ENCODE data around the gene CRTC2. TPM values are rescaled to one million over a fixed set of nuclear protein-coding genes. Genes with fewer than 3 reads are reported as not detected.
A peak's percentile ranks its signal among the peaks of the same experiment; 100 is the strongest.
"Not testable (repeated sequence)": the region's sequence is repeated elsewhere in the genome, so short reads cannot be mapped to it uniquely, and the experiment has no call there.

Gene CRTC2, protein sequence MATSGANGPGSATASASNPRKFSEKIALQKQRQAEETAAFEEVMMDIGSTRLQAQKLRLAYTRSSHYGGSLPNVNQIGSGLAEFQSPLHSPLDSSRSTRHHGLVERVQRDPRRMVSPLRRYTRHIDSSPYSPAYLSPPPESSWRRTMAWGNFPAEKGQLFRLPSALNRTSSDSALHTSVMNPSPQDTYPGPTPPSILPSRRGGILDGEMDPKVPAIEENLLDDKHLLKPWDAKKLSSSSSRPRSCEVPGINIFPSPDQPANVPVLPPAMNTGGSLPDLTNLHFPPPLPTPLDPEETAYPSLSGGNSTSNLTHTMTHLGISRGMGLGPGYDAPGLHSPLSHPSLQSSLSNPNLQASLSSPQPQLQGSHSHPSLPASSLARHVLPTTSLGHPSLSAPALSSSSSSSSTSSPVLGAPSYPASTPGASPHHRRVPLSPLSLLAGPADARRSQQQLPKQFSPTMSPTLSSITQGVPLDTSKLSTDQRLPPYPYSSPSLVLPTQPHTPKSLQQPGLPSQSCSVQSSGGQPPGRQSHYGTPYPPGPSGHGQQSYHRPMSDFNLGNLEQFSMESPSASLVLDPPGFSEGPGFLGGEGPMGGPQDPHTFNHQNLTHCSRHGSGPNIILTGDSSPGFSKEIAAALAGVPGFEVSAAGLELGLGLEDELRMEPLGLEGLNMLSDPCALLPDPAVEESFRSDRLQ
- 100 to 1,000 TPM; 107 TPM for total RNA-seq

GRCh38 chr1:153958111-153958960 is at the start of gene CRTC2:
Gene CRTC2 (minus strand): TSS chr1:153958612. CDS start chr1:153958497, 115 bp downstream.
- ChIA-PET CTCF (interaction anchor here (1.3 to 6.0 kb wide), 3 partner anchors 9 to 29 kb away, joined by 5 to 51 read pairs (median 5); partner anchors contain the start of genes CREB3L4 and DENND4B), POLR2A (interaction anchor here (0.6 to 7.3 kb wide), 9 partner anchors 8 to 175 kb away, joined by 3 to 112 read pairs (median 11); partner anchors contain the start of genes CREB3L4, DENND4B, GATAD2B and JTB)
- no peaks in the 10 kb centered on the region for H3K27me3 Mint-ChIP-seq
- H3K4me3 Mint-ChIP-seq = peak within 1 kb of the TSS; percentile 96
- peak within 1 kb of the TSS; percentile 95 for H3K27ac Mint-ChIP-seq
- no peaks in the 10 kb centered on the region for H3K9me3 Mint-ChIP-seq
- peaks cover 60% of the 10 kb centered on the region for H3K4me1 Mint-ChIP-seq
- peak; percentile 99 for DNase-seq
- peaks cover 45% of the 10 kb centered on the region for H3K36me3 Mint-ChIP-seq (ENCODE audit: low read depth)

- Mint-ChIP-seq H3K9me3 (no peaks in the 10 kb centered on the region), H3K36me3 (ENCODE audit: low read depth) (no peaks in the 10 kb centered on the region), H3K4me1 (no peaks in the 10 kb centered on the region), H3K27ac (no peak overlapping the region), H3K4me3 (no peak overlapping the region), H3K27me3 (no peaks in the 10 kb centered on the region)
- DNase-seq = no peak
- ChIA-PET POLR2A (no interaction called here), CTCF (no interaction called here)
These were observed 47.7 kb upstream of the CRTC2 start for GRCh38 chr1:154006136-154006535.

DNA sequence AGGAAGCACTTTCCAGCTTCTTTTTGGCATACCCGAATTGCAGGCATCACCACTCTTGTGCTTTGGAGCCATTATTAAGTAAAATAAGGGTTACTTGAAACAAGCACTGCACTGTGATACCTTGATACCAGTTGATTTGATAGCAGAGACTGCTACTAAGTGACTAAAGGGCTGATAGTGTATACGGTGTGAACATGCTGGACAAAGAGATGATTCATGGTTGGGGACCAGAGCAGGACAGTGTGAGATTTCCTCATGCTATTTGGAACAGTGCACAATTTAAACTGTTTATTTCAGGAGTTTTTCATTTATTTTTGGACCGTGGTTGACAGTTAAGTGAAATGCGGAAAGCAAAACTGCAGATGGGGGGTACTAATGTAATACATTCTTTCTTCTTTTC is 42.0 kb upstream of the CRTC2 start:
- DNase-seq = no peak

DNA sequence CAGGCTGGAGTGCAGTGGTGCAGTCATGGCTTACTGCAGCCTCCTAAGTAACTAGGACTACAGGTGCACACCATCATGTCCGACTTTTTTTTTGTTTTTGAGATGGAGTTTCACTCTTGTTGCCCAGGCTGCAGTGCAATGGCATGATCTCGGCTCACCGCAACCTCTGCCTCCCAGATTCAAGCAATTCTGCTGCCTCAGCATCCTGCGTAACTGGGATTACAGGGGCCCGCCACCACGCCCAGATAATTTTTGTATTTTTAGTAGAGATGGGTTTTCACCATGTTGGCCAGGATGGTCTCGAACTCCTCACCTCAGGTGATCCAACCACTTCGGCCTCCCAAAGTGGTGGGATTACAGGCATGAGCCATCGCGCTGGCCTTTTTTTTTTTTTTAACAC is 38.5 kb upstream of the CRTC2 start:
- CTCF ChIA-PET, H3K27me3 Mint-ChIP-seq, H3K27ac Mint-ChIP-seq, DNase-seq, H3K9me3 Mint-ChIP-seq, POLR2A ChIA-PET, H3K4me3 Mint-ChIP-seq: not testable (repeated sequence)
- Mint-ChIP-seq H3K4me1 (peaks cover 19% of the 10 kb centered on the region), H3K36me3 (ENCODE audit: low read depth) (peaks cover 26% of the 10 kb centered on the region)

More for the DNA sequence above, 42.0 kb upstream of the CRTC2 start:
- H3K27ac Mint-ChIP-seq = no peak overlapping the region
- peaks cover 4% of the 10 kb centered on the region for H3K36me3 Mint-ChIP-seq (ENCODE audit: low read depth)
- no peaks in the 10 kb centered on the region for H3K9me3 Mint-ChIP-seq
- POLR2A ChIA-PET = interaction anchor here (4.2 kb wide), 1 partner anchor 9 kb away, joined by 26 read pairs; the partner anchor contains the start of gene RPS27
- H3K4me1 Mint-ChIP-seq = peaks cover 3% of the 10 kb centered on the region
- H3K27me3 Mint-ChIP-seq = no peaks in the 10 kb centered on the region
- CTCF ChIA-PET = no interaction called here
- H3K4me3 Mint-ChIP-seq = no peak overlapping the region

DNA sequence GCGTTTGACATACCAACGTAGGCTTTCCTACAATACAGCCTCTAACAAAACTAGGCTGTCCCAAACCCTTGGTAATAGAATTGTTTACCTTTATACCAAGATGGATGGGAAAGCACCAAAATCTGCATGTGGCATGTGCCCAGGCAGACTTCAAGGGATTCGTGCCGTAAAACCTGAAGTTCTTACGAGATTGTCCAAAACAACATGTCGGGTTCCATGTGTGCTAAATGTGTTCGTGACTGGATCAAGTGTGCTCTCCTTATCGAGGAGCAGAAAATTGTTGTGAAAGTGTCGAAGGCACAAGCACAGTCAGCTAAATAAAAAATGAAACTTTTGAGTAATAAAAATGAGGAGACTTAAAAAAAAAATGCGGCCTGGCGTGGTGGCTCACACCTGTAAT is 37.2 kb upstream of the CRTC2 start:
- no peaks in the 10 kb centered on the region for H3K9me3 Mint-ChIP-seq
- peaks cover 26% of the 10 kb centered on the region for H3K4me1 Mint-ChIP-seq
- no peaks in the 10 kb centered on the region for H3K27me3 Mint-ChIP-seq
- ChIA-PET POLR2A (interaction anchor here (0.9 to 1.3 kb wide), 2 partner anchors 18 to 162 kb away, joined by 4 to 5 read pairs; partner anchors contain the start of gene JTB), CTCF (interaction anchor here (1.0 kb wide), 1 partner anchor 164 kb away, joined by 3 read pairs; no protein-coding TSS in a partner anchor)
- H3K4me3 Mint-ChIP-seq = no peak overlapping the region
- DNase-seq = no peak
- peaks cover 39% of the 10 kb centered on the region for H3K36me3 Mint-ChIP-seq (ENCODE audit: low read depth)
- H3K27ac Mint-ChIP-seq = no peak overlapping the region

DNA sequence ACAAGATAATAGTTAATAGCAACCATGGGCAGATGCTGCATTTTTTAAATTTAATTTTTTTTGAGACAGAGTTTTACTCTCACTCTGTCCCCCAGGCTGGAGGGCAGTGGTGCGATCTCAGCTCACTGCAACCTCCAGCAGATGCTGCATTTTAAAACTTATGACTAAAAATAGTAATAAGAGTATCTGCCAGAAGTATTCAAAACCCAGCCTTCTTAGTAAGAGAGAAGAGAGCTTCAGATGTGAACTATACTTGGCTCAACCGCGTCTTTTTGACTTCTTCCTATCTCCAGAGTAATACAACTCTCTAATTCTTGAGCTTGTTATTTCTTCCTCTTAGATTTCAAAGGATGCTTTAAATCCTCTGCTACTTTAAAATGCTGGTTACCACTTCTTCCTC is 36.8 kb upstream of the CRTC2 start:
- H3K9me3 Mint-ChIP-seq = no peaks in the 10 kb centered on the region
- CTCF ChIA-PET = interaction anchor here (1.0 kb wide), 1 partner anchor 164 kb away, joined by 3 read pairs; no protein-coding TSS in a partner anchor
- H3K27me3 Mint-ChIP-seq = no peaks in the 10 kb centered on the region
- H3K27ac Mint-ChIP-seq = no peak overlapping the region
- H3K36me3 Mint-ChIP-seq (ENCODE audit: low read depth) = peaks cover 40% of the 10 kb centered on the region
- H3K4me1 Mint-ChIP-seq = peaks cover 30% of the 10 kb centered on the region
- no peak for DNase-seq
- no peak overlapping the region for H3K4me3 Mint-ChIP-seq
- POLR2A ChIA-PET = interaction anchor here (0.9 to 2.5 kb wide), 4 partner anchors 8 to 162 kb away, joined by 3 to 9 read pairs (median 4); partner anchors contain the start of gene JTB

DNA sequence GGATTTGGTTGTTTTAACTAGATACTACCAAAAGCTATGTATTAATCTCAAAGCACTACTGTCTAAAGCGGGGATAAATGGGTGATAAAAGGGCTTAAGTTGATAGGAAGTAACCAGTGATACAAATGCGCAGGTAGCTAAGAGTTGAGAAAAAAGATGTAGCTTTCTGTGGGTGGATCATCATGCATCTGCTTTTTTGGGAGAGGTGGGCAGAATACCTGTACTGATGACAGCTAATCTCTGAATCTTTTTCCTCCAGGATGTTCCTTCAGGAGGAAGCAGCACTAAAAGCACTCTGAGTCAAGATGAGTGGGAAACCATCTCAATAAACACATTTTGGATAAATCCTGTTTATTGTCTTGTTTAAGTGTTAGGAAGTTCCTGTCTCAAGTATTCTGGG is 33.4 kb upstream of the CRTC2 start:
- DNase-seq = no peak
- peak overlapping the region; percentile 90 for H3K27ac Mint-ChIP-seq
- H3K27me3 Mint-ChIP-seq = no peaks in the 10 kb centered on the region
- ChIA-PET CTCF (interaction anchor here (1.2 to 3.7 kb wide), 3 partner anchors 15 to 320 kb away, joined by 3 to 20 read pairs (median 7); partner anchors contain the start of genes CREB3L4 and JTB), POLR2A (interaction anchor here (0.9 to 3.9 kb wide), 14 partner anchors 8 to 320 kb away, joined by 3 to 81 read pairs (median 20); partner anchors contain the start of genes CREB3L4, DENND4B, GATAD2B and JTB)
- H3K9me3 Mint-ChIP-seq = no peaks in the 10 kb centered on the region
- peak overlapping the region; percentile 90 for H3K4me3 Mint-ChIP-seq
- H3K4me1 Mint-ChIP-seq = peaks cover 41% of the 10 kb centered on the region
- peaks cover 40% of the 10 kb centered on the region for H3K36me3 Mint-ChIP-seq (ENCODE audit: low read depth)

- ChIA-PET CTCF (interaction anchor here (1.0 to 3.7 kb wide), 6 partner anchors 14 to 345 kb away, joined by 3 to 20 read pairs (median 5); partner anchors contain the start of genes CREB3L4, GATAD2B and JTB), POLR2A (interaction anchor here (0.9 to 3.9 kb wide), 31 partner anchors 9 to 459 kb away, joined by 3 to 81 read pairs (median 7); partner anchors contain the start of genes CHTOP, CREB3L4, DENND4B and GATAD2B)
- H3K27ac Mint-ChIP-seq = peak overlapping the region; percentile 90
- no peak for DNase-seq
- H3K27me3 Mint-ChIP-seq = no peaks in the 10 kb centered on the region
- peak overlapping the region; percentile 90 for H3K4me3 Mint-ChIP-seq
- H3K4me1 Mint-ChIP-seq = peaks cover 46% of the 10 kb centered on the region
- no peaks in the 10 kb centered on the region for H3K9me3 Mint-ChIP-seq
- H3K36me3 Mint-ChIP-seq (ENCODE audit: low read depth) = peaks cover 40% of the 10 kb centered on the region
These were observed 32.8 kb upstream of the CRTC2 start for GRCh38 chr1:153991151-153991630.

- CTCF ChIA-PET = interaction anchor here (0.6 to 3.7 kb wide), 10 partner anchors 14 to 345 kb away, joined by 3 to 20 read pairs (median 4); partner anchors contain the start of genes CREB3L4, GATAD2B and JTB
- Mint-ChIP-seq H3K4me1 (peaks cover 49% of the 10 kb centered on the region), H3K27me3 (no peaks in the 10 kb centered on the region), H3K27ac (peak within 1 kb of the TSS; percentile 90), H3K4me3 (peak within 1 kb of the TSS; percentile 90), H3K36me3 (ENCODE audit: low read depth) (peaks cover 38% of the 10 kb centered on the region), H3K9me3 (no peaks in the 10 kb centered on the region)
- peak; percentile 91 for DNase-seq
- POLR2A ChIA-PET = interaction anchor here (0.6 to 3.9 kb wide), 49 partner anchors 10 to 459 kb away, joined by 3 to 81 read pairs (median 4); partner anchors contain the start of genes ATP8B2, CHTOP, CREB3L4 and DENND4B
These were observed 32.2 kb upstream of the CRTC2 start, which contains the start of gene RPS27 for GRCh38 chr1:153990468-153991150. Gene RPS27 (plus strand): TSS chr1:153990762. CDS start chr1:153990797, 35 bp downstream.

DNA sequence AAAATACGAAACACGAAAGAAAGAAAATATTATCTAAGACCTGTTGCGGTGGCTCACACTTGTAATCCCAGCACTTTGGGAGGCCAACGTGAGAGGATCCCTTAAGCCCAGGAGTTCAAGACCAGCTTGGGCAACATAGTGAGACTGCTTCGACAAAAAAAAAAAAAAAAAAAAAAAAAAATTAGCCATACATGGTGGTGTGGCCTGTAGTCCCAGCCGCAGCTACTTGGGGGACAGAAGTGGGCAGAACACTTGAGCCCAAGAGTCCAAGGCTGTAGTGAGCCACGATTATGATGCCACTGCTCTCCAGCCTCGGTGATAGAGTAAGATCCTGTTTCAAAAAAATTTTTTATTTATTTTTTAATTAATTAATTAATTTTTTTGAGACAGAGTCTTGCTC is 29.2 kb upstream of the CRTC2 start:
- Mint-ChIP-seq H3K9me3 (no peaks in the 10 kb centered on the region), H3K27me3 (no peaks in the 10 kb centered on the region), H3K27ac (peak overlapping the region; percentile 83), H3K4me3 (no peak overlapping the region), H3K36me3 (ENCODE audit: low read depth) (peaks cover 21% of the 10 kb centered on the region), H3K4me1 (peaks cover 47% of the 10 kb centered on the region)
- ChIA-PET CTCF (interaction anchor here (0.6 to 4.2 kb wide), 22 partner anchors 11 to 315 kb away, joined by 3 to 43 read pairs (median 5); partner anchors contain the start of genes CREB3L4, CRTC2, DENND4B and JTB), POLR2A (interaction anchor here (0.7 to 4.4 kb wide), 16 partner anchors 10 to 354 kb away, joined by 3 to 32 read pairs (median 4); partner anchors contain the start of genes CHTOP, CREB3L4, DENND4B and GATAD2B)
- DNase-seq = no peak
